Left lobe of liver (tissue), 2 donors: ENCODE results near the gene CD9. TPM values are rescaled to one million over a fixed set of nuclear protein-coding genes. Genes with fewer than 3 reads are reported as not detected.

ENCODE experiments used
- ATAC-seq: fragments of 200-7000 bp; cut with Tn5 transposase; one replicate; pipeline ENCODE4 v1.9.1; 2020; ENCODE audit warnings: mild to moderate bottlenecking, moderate library complexity
- DNase-seq: peaks from one replicate; pipeline ENCODE4 v3.0.0-alpha.2; 2020; ENCODE audit warnings: low spot score
- total RNA-seq: library from RNA; stranded (reverse); gene quantifications from one replicate; pipeline ENCODE4 v1.2.1, GENCODE V29; 2021
- donor health status: DM: no; HTN: no; CAD: no; lungs with moderate emphysema.
- donor health status: DM: no; HTN: yes; CAD: no.

The CD9 gene
- total RNA-seq, 1 donor from 2014 or later = 21.2 TPM

DNA sequence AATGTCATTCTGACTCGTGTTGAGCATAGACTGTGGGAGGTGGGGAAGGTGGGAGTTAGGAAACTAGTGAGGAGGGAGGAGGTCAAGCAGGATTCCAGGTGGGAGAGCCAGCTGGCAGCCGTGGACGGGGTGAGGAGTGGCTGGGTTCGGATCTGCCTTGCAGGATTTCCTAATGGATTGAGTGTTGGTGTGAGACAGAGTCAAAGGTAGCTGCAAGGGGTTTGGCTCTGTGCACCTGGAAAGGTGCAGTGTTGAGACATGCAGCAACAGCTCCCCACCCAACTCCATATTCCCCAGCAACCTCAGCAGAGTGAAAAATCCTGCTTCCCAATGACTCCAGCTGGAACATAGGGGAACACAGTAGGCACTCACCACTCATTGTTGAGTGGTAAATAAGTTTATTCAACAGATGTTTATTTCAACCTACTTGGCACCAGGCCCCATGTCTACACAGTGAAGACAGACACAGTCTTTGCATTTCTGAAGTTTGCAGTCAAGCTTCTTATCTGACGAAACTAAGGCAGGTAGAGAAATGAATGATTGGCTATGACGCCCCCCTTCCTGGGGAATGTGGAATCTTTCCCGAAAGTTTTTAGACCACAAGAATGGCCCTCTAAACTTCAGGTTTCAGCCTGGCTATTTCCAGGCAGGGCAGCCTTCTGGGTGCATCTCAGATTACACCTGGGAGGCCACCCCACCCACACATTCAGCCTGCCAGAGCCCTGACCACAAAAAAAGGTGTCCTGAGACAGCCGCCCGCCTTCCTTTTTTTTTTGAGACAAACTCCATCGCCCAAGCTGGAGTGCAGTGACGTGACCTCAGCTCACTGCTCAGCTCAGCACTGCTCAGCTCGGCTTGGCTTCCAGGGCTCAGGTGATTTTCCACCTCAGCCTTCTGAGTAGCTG, 72.4 kb downstream of the CD9 start:
- ATAC-seq = no peak

DNA sequence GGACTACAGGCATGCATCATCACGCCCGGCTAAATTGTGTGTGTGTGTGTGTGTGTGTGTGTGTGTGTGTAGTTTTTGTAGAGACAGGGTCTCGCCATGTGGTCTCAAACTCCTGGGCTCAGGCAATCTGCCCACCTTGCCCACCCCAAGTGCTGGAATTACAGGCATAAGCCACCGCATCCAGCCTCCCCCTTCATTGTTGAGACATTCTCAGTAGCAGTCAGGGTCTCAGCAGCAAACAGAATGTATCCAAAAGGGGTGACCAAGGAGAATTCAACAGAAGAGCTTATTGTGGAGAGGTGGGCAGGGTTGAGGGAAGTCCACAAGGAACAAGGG, 73.0 kb downstream of the CD9 start:
- DNase-seq (no peak), ATAC-seq (no peak)

More for the DNA sequence above, 72.4 kb downstream of the CD9 start:
- DNase-seq = no peak

DNA sequence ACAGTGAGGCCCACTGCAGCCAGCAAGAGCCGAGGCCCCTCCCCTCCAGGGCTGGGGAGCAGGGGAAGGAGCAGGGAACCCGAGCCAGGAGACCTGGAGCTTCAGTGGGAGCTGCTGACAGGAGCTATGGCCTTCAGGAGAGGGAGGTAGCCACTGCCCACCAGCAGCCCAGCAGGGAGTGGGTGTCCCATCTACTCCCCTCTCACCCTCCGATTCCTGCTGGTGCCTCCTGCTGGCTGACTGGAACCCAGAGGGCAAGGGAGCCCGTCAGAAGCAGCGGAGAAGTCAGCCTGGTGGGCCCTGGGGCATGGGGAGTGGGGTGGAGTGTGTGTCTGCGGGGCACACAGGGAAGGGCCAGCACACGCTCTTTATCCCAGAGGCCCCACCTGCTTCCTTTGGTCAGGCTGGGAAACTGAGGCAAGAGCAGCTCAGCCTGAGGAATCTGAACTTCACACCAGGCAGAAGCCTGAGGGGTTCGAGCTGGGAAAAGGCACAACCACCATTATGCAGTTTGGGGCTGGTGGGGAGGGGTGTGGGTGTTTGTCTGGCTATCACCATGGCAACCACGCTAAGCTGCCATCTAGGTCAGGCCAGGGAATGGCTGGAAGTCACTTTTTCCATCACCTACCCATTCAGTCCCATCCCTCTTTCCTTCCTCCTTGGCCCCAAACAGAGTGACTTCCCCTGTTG, 73.5 kb downstream of the CD9 start:
- ATAC-seq = no peak
- DNase-seq = no peak

DNA sequence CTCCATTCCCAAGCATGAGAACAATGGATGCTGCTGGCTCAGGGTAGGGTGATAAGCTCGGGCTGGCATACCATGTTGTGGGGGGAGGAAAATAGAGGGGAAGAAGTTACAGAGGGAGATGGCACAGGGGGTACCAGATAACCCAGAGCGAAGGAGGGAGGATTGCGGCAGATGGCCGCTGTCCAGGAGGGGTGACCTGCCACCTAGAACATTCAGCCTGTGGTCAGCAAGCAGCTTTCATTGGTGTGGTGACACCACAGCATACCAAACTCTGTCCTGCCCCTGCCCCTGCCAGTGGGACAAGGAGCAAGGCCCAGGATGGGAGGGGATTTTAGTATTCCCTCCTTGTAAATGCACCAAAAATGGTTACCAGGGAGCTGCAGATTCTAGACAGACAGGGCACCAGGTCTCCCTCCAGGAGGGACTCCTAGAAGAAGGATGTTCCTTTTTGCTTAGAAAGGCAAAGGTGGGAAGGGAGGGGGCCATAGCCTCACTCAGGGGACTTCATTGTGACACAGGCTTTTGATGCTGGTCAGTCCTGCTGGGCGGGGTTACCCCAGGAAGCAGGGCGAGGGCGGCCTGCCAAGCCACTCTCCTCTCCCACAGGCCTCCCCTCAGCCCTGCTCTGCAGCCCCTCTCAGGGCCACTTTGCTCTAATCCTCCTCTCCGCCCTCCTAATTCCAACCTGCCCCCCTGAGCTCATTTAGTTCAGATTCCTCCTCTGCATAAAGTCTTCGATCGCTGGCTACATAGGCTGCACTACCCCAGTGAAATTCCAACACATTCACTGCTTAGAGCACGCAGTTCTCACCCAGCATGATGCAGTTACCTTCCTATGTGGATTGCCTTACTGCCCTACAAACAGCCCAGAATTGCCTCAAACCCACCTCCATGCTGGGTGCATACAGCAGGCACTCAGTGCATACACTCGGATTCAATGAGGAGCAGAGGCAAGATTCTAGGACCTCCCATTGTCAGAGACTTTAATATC, 74.3 kb downstream of the CD9 start:
- no peak for DNase-seq

DNA sequence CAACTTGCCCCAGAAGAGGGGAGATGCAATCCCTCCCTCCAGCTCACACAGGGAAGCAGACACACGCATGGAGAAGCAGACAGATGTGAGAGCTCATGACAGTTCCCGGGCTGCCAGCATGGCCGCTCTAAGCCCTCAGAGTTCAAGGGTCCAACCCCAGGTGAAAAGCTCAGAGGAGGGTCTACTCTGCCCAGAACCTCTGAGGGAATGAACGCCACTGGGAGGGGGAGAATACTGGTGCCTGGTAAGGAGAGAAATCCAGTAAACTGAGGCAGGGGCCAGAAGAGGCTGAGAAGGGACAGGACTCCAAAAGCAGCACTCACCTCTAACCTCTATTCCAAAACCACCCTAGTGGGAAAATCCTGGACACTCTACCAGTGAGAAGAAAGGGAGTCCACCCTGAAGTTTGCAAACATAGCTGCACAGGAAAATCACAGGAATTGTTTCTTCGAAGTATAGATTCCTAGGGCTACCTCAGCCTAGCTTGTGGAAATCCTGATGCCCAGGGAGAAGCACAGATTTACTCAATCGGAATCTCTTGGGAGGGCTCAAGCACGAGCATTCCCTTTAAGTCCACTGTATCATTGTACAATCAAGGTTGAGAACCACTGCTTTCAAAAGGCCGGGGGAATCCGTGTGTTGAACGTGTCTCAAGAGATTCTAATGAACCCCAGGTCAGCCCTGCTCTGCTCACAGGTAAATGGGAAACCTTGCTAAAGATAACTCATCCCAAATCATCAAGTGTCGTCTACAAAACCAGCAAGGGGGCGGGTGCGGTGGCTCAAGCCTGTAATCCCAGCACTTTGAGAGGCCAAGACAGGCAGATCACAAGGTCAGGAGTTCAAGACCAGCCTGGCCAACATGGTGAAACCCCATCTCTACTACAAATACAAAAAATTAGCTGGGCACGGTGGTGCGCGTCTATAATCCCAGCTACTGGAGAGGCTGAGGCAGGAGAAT, 76.0 kb downstream of the CD9 start:
- DNase-seq (no peak), ATAC-seq (no peak)

More for the DNA sequence above, 74.3 kb downstream of the CD9 start:
- ATAC-seq = no peak

DNA sequence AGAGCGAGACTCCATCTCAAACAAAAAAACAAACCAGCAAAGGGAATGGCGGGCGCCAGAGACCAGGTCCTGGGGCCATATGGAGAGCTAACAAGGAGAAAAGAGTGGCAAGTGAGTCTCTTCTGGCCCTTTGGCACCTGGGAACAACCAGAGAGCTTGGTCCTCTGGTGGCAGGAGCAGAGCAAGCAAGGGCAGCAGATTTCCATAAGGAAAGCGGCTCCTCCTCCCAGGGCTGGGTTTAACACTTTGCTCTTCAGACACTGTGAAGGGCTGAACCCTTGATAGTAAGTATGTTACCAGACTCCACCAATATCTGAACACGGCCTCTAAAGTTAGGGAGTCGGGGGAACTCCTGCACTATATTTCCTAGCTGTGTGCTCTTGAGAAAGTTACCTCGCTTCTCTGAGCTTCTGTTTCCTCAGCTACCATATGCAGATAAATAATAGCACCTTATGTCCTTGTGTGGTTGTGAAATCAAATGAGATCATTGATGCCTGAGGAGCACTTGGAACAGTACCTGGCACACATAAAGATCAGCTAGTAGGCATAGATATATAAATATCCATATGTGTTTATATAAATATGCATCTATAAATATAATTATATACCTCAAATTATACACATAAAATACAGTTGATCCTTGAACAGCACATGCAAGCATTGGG, 76.9 kb downstream of the CD9 start:
- ATAC-seq = no peak
- DNase-seq = no peak

DNA sequence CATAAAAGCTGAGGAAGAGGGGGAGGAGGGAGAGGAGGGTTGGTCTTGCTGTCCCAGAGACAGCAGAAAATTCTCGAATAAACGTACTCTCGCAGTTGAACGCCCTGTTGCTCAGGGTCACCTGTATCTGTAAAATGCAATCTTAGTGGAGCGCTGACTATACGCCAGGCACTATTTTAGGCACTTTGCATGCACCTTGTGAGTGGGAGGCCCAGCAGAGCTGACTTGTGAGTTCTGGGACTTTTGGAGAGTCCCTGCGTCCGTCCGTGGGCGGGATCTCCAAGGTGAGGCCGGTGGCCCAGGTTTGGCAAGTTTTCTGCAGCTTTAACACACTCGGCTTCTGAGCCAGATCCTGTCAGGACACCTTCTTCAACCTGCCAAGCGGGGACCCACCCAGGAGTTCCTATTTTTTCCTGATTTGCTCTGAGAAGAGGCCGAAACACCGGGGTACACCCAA, 77.8 kb downstream of the CD9 start:
- DNase-seq (peak; percentile 81), ATAC-seq (peak; percentile 61)

DNA sequence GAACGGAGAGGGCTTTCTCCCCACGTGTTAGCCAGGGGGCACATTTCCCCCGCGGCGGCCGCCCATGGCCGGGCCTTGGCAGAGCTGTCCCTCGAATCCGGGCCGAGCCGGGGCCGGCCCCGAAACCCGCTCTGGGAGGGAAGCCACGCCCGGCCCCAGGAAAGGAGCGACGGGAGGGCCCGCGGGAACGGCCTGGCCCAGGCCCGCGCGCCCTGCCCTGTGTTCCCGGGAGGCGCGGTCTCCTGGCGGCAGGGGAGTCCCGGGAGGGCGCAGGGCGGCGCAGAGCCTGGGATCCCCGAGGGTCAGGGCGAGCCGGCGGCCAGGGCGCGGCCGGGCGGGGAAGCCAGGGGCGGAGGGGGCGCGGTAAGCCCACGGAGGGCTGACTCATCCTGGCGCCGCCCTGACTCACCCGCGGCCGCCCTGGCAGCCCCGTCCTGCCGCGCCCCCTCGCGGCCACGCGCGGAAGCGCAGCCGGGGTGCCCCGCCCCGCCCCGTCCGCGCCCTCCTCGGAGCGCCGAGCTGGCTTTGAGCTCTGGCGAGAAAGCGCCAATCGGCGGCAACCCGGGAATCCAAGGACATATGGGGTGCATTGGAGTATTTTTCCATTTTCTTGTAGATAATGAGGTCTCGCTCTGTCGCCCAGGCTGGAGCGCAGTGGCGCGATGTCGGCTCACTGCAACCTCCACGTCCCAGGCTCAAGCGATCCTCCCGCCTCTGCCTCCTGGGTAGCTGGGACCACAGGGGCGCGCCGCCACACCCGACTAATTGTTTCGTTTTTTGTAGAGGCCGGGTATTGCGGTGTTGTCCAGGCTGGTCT, 78.4 kb downstream of the CD9 start:
- DNase-seq (peak; percentile 89), ATAC-seq (peak; percentile 92)

DNA sequence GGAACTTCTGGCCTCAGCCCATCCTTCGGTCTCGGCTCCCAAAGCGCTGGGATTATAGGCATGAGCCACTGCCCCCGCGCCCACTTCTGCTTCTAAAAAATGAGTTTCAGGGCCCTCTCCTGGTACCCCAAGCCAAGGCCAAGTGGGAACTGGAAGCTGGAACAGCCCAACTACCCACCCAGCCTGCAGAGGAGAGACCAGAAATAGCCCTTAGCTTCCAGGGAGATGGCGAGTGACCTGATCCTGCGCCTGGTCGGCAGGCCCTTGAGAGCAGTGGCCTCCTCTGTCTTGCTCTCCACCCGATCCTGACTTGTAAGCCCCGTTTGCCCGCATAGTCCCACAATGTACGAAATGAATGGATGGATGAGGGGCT, 79.0 kb downstream of the CD9 start:
- no peak for DNase-seq
- no peak for ATAC-seq

DNA sequence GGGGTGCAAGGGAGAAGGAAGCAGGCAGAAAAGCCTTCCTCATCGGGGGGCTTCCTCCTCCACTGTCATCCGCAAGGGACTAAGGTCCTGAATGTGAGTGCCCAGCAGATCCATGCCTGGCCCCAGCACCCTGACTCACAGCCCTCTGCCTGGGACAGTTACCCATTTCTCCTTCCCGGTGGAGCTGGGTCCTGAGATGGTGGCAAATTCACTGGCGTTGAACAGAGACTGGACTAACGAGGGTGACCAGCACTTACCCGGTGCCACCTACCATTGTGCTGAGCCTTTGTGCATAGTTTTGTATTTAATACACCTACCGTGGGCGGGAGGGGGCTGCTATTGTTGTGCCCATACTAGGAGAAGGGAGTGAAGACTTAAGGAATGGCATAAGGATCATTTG, 79.4 kb downstream of the CD9 start:
- DNase-seq (no peak), ATAC-seq (no peak)

DNA sequence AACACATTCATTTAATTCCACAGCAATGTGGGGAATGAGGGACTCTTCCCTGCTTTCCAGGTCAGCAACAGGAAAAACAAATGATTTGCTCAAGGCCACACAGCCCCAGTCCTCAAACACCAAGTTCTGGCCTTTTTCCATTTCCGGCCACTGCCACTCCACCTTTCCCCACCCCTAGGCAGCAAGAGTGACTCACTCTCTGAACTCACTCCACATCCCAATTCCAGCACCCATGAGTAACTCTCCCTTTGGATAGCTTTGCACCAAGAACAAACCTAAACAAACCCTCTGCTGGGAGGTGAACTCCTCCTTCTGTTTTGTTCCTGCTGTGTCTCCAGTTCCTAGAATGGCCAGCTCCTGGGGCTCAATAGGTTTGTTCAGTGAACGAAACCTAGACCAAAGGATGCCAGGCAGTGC, 79.9 kb downstream of the CD9 start:
- DNase-seq (no peak), ATAC-seq (no peak)

DNA sequence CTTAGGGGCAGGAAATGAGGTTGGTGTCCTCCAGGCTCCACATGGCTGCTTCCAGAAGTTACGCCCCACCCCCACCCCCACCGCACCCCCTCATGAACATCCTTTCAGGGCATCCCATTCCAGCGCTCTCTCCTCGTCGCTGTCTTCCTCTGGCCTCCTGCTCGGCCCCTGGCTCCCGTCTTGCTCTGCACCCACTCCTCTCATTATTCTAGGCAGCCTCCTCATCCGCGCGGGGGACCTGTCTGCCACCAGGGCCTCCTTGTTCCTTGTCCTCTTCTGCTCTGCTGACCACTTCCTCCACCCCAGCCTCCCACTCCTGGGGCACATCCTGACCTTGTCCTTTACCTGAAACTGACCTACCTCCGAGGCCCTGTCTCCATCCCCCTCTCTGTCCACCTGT, 80.5 kb downstream of the CD9 start:
- DNase-seq = no peak

DNA sequence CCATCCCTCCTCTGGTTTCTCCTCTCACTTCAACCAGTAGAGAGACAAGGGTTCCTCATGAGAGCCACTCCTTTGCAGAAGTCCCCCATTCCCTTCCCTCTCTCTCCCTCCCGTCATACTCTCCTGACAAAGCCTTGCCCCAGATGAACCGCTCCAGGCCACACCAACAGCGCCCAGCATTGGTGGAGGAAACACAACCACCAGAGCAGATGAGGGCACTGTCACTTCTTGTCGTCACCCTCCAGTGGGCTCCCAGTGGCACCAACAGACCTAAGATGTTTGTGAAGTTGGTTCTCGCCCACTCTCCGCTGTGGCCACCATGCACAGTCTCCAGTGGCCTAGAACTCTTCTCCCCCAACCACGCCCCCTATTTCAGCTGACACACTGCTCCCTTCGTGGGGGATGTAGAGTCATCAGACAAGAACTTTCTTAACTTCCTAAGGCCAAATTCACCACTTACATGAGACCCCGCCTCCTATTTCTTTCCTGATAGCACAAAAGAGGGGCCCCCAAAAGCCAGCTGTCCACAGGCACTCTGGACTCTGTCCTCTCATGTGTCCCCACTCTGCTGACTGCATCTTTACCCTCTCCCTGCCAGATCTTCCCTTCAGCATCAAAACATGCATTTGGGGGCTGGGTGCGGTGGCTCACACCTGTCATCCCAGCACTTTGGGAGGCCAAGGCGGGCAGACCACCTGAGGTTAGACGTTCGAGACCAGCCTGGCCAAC, 81.0 kb downstream of the CD9 start:
- DNase-seq (no peak), ATAC-seq (no peak)

More for the DNA sequence above, 80.5 kb downstream of the CD9 start:
- no peak for ATAC-seq

DNA sequence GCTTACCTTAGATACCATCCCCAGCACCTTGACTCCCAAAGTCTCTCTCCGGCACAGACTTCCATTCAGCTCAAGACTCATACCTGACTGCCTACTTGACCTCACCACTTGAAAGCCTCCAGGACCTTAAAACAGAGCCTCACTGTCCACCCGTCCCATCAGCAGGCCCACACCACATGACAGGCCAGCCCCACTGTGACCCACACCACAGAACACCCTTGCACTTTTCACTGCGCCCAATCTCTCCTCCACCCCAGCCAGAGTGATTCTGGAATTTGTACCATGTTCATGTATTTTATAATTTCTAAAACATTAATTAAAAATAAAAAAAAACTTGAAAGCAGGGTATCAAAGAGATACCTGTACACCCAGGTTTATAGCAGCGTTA, 82.2 kb downstream of the CD9 start:
- ATAC-seq = no peak

DNA sequence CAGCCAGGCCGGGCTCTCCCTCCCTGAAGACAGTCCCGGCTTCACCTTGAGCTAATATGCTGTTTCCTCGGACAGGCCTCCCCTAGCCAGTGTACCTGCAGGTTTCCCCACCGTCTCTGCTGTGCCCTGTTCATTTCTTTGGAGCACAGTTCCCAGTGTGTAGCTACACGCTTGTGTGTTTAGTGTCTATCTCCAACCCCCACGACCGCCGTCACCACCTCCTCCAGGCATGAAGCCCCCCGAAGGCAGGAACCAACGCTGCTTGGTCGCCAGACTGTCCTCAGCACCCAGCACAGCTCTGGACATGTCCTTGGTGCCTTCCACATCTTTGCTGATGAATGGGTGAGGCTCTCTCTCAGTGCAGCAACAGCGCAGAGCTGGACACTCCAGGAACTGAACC, 84.1 kb downstream of the CD9 start:
- DNase-seq (no peak), ATAC-seq (no peak)

More for the DNA sequence above, 82.2 kb downstream of the CD9 start:
- no peak for DNase-seq

DNA sequence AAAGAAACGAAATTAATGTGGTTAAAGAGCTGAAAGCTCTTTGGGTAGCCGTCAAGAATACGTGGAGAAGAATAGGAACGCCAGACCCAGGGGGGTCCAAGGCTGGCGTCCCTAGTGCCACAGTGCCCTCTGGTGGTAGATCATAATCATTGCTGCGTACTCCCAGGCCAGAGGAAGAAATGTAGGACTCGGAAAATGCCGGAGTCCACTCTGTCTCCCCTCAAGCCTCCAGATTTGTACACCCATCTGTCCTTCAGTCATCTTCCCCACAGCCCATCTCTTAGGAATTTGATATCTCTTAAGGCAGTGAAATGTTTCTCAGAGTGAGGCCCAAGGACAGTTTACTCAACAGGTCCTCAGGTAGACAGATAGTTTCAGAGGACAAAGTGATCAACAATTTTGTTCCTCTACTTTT, 84.9 kb downstream of the CD9 start:
- ATAC-seq (peak; percentile 94), DNase-seq (no peak)

DNA sequence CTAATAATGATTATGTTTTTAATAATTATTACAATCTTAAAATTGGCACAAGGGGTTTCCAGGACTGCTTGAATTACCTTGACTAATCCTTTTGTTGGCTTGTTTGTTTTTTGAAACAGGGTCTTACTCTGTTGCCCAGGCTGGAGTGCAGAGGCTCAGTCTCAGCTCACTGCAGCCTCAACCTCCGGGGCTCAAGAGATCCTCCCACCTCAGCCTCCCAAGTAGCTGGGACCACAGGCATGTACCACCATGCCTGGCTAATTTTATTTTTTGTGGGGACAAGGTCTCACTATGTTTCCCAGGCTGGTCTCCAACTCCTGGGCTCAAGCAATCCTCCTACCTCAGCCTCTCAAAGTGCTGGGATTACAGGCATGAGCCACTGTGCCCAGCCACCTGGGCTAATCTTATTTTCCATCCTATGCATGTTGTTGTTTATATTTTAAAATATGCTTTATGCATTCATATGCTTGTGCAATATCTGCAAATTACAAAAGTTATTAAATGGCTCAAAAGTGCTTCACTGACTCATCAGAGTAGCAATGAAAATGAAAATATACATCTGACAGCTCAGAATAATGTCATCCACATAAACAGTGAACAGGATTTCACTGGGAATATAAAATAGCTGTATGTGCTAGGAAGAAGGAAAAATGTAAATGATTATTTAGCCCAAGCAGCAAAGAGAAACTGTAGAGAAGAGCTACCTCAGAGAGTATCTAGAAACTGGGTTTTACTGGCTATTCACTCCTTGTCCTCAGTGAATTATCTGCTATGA, 85.5 kb downstream of the CD9 start:
- ATAC-seq (no peak), DNase-seq (no peak)
